ENCODE data around the gene EXD2. TPM values are rescaled to one million over a fixed set of nuclear protein-coding genes. Genes with fewer than 3 reads are reported as not detected.

Gene EXD2
- total RNA-seq, 1 experiment from 2014 or later = 22.5 TPM

GRCh38 chr14:69204753-69205152 lies 13.5 kb downstream of the EXD2 start:
- TF ChIP-seq CTCF (IDR thresholded peaks at IDR 0.05; ENCODE audit: insufficient read depth in 1 of 2, low read depth in 1 of 2, low read length in 1 of 2, severe bottlenecking in 1 of 2, unreplicated experiment in 1 of 2) = no peak
- CTCF ChIA-PET = no interaction called here
- no peaks in the 10 kb centered on the region for H3K36me3 Mint-ChIP-seq (ENCODE audit: insufficient read depth, unreplicated experiment)
- H3K4me3 Mint-ChIP-seq (ENCODE audit: unreplicated experiment) = no peak overlapping the region
- intact Hi-C loops (cut with micrococcal nuclease; ENCODE audit: unreplicated experiment) = no loop called here
- H3K27ac Mint-ChIP-seq (ENCODE audit: unreplicated experiment) = no peak overlapping the region
- H3K36me3 ChIP-seq (ENCODE audit: control insufficient read depth, insufficient read depth, low read length) = no peaks in the 10 kb centered on the region
- H3K9me3 Mint-ChIP-seq (ENCODE audit: unreplicated experiment) = no peaks in the 10 kb centered on the region
- H3K9me3 ChIP-seq = no peaks in the 10 kb centered on the region
- no peaks in the 10 kb centered on the region for H3K4me1 Mint-ChIP-seq (ENCODE audit: low read depth, unreplicated experiment)
- H3K27me3 ChIP-seq (replicated peaks; ENCODE audit: control insufficient read depth, insufficient read depth, low read length) = no peaks in the 10 kb centered on the region
- no TSS peak for BruUV-seq (replicated peaks)
- H3K27me3 Mint-ChIP-seq (ENCODE audit: insufficient read depth, unreplicated experiment) = no peaks in the 10 kb centered on the region
- no peak overlapping the region for H3K4me3 ChIP-seq (ENCODE audit: low read depth, low read length)
- POLR2A ChIA-PET = no interaction called here
- H3K4me1 ChIP-seq = no peaks in the 10 kb centered on the region
- DNase-seq = no peak

- H3K36me3 Mint-ChIP-seq (ENCODE audit: insufficient read depth, unreplicated experiment) = no peaks in the 10 kb centered on the region
- BruUV-seq (replicated peaks) = no TSS peak
- intact Hi-C loops (cut with micrococcal nuclease; ENCODE audit: unreplicated experiment) = no loop called here
- POLR2A ChIA-PET = no interaction called here
- Histone ChIP-seq H3K4me1 (no peaks in the 10 kb centered on the region), H3K9me3 (no peaks in the 10 kb centered on the region), H3K36me3 (ENCODE audit: control insufficient read depth, insufficient read depth, low read length) (no peaks in the 10 kb centered on the region), H3K4me3 (ENCODE audit: low read depth, low read length) (no peak overlapping the region), H3K27me3 (replicated peaks; ENCODE audit: control insufficient read depth, insufficient read depth, low read length) (no peaks in the 10 kb centered on the region)
- H3K27me3 Mint-ChIP-seq (ENCODE audit: insufficient read depth, unreplicated experiment) = no peaks in the 10 kb centered on the region
- no peak for DNase-seq
- H3K4me1 Mint-ChIP-seq (ENCODE audit: low read depth, unreplicated experiment) = no peaks in the 10 kb centered on the region
- H3K27ac Mint-ChIP-seq (ENCODE audit: unreplicated experiment) = no peak overlapping the region
- no peak overlapping the region for H3K4me3 Mint-ChIP-seq (ENCODE audit: unreplicated experiment)
- no peaks in the 10 kb centered on the region for H3K9me3 Mint-ChIP-seq (ENCODE audit: unreplicated experiment)
- no peak for TF ChIP-seq CTCF (IDR thresholded peaks at IDR 0.05; ENCODE audit: insufficient read depth in 1 of 2, low read depth in 1 of 2, low read length in 1 of 2, severe bottlenecking in 1 of 2, unreplicated experiment in 1 of 2)
- CTCF ChIA-PET = no interaction called here
These were observed 16.2 kb downstream of the EXD2 start for GRCh38 chr14:69207435-69208041.

GRCh38 chr14:69208666-69209065 lies 17.4 kb downstream of the EXD2 start:
- Histone ChIP-seq H3K36me3 (ENCODE audit: control insufficient read depth, insufficient read depth, low read length) (no peaks in the 10 kb centered on the region), H3K4me3 (ENCODE audit: low read depth, low read length) (no peak overlapping the region), H3K27me3 (replicated peaks; ENCODE audit: control insufficient read depth, insufficient read depth, low read length) (no peaks in the 10 kb centered on the region), H3K9me3 (no peaks in the 10 kb centered on the region), H3K4me1 (no peaks in the 10 kb centered on the region)
- ChIA-PET CTCF (no interaction called here), POLR2A (no interaction called here)
- intact Hi-C loops (cut with micrococcal nuclease; ENCODE audit: unreplicated experiment) = no loop called here
- no peak for TF ChIP-seq CTCF (IDR thresholded peaks at IDR 0.05; ENCODE audit: insufficient read depth in 1 of 2, low read depth in 1 of 2, low read length in 1 of 2, severe bottlenecking in 1 of 2, unreplicated experiment in 1 of 2)
- Mint-ChIP-seq H3K27ac (ENCODE audit: unreplicated experiment) (no peak overlapping the region), H3K4me3 (ENCODE audit: unreplicated experiment) (no peak overlapping the region), H3K9me3 (ENCODE audit: unreplicated experiment) (no peaks in the 10 kb centered on the region), H3K4me1 (ENCODE audit: low read depth, unreplicated experiment) (no peaks in the 10 kb centered on the region), H3K27me3 (ENCODE audit: insufficient read depth, unreplicated experiment) (no peaks in the 10 kb centered on the region), H3K36me3 (ENCODE audit: insufficient read depth, unreplicated experiment) (peaks cover 7% of the 10 kb centered on the region)
- BruUV-seq (replicated peaks) = no TSS peak
- no peak for DNase-seq
